ENCODE measurements around the gene USP5. TPM values are rescaled to one million over a fixed set of nuclear protein-coding genes. Genes with fewer than 3 reads are reported as not detected.
"Not testable (repeated sequence)": the region's sequence is repeated elsewhere in the genome, so short reads cannot be mapped to it uniquely, and the experiment has no call there.

The USP5 gene
- total and polyA plus RNA-seq, 2 of the 8 experiments (the other 6 are each of a cell fraction or from before 2014, with no cell fraction given): 66.5 to 148 TPM

- not testable (repeated sequence) for H4K8ac ChIP-seq (ENCODE audit: extremely low read depth, insufficient read depth, low read length); H3K4ac ChIP-seq (replicated peaks; ENCODE audit: insufficient read length, low read depth, low read length); H3K4me2 ChIP-seq (ENCODE audit: insufficient read depth in 1 of 2, low read depth in 2 of 2, low read length in 2 of 2); H2AFZ ChIP-seq (ENCODE audit: low read length); H2BK15ac ChIP-seq (ENCODE audit: low read length); H3K27me3 ChIP-seq (replicated peaks in 1 of 4; ENCODE audit: control insufficient read depth in 3 of 4, extremely low read depth in 1 of 4, insufficient read depth in 3 of 4, low read length in 3 of 4); H4K5ac ChIP-seq (ENCODE audit: insufficient read length, low read depth, low read length); FAIRE-seq; H3K18ac ChIP-seq (ENCODE audit: extremely low read depth, low read length); H3K79me2 ChIP-seq (ENCODE audit: control insufficient read depth in 1 of 2, insufficient read depth in 2 of 2, low read length in 2 of 2); H2BK12ac ChIP-seq (ENCODE audit: low read depth, low read length); H2BK20ac ChIP-seq (ENCODE audit: low read length); H3K14ac ChIP-seq (ENCODE audit: insufficient read length); H3K79me1 ChIP-seq (ENCODE audit: low read depth, low read length); H3K9me3 ChIP-seq (ENCODE audit: insufficient read depth in 2 of 2, low read depth in 1 of 2, low read length in 1 of 2); H4K91ac ChIP-seq (replicated peaks; ENCODE audit: insufficient read length, low read length); H3K23me2 ChIP-seq (ENCODE audit: low read depth, low read length); DNase-seq (ENCODE audit: low read depth in 1 of 2, low spot score in 2 of 2); H3K9ac ChIP-seq (replicated peaks in 1 of 4; ENCODE audit: extremely low read depth in 1 of 4, low read depth in 3 of 4, low read length in 3 of 4); H3K23ac ChIP-seq (ENCODE audit: insufficient read length); H2BK5ac ChIP-seq (ENCODE audit: low read depth, low read length); H3K56ac ChIP-seq (replicated peaks; ENCODE audit: insufficient read length, low read depth, low read length); H2BK120ac ChIP-seq (replicated peaks; ENCODE audit: low read depth, low read length); H3K4me3 ChIP-seq (ENCODE audit: extremely low read depth in 1 of 4, insufficient read depth in 2 of 4, low read depth in 3 of 4, low read length in 4 of 4); H4K20me1 ChIP-seq (replicated peaks in 1 of 2; ENCODE audit: control insufficient read depth in 1 of 2, insufficient read depth in 2 of 2, low read length in 2 of 2); H3K27ac ChIP-seq (ENCODE audit: low read depth, low read length); H2AK5ac ChIP-seq (ENCODE audit: low read depth, low read length)
- Histone ChIP-seq H3K36me3 (ENCODE audit: control insufficient read depth in 2 of 4, insufficient read depth in 4 of 4, low read length in 3 of 4) (peaks cover 0 to 15% (median 1%) of the 10 kb centered on the region in 4 experiments; a peak in 4 of 8 replicates), H3K4me1 (replicated peaks in 1 of 4; ENCODE audit: control insufficient read depth in 3 of 4, insufficient read depth in 4 of 4, low read length in 3 of 4) (peaks cover 2 to 13% (median 8%) of the 10 kb centered on the region in 4 experiments; a peak in 6 of 7 replicates)
- ChIA-PET POLR2A (ENCODE audit: partially characterized antibody) (interaction anchor here (1.9 to 7.8 kb wide), 3 partner anchors 8 to 22 kb away, joined by 10 to 86 read pairs (median 26); partner anchors contain the start of genes SPSB2 and TPI1), CTCF (ENCODE audit: partially characterized antibody) (interaction anchor here (1.4 kb wide), 1 partner anchor 15 kb away, joined by 5 read pairs; no protein-coding TSS in a partner anchor)
- 86% methylated on average over 7 of the region's 7 CpGs; no CpG with 5 or more reads in 1 of the 2 experiments for WGBS, 2 experiments (ENCODE audit: extremely low coverage in 1 of 2, insufficient coverage in 1 of 2, insufficient read length in 1 of 2, insufficient replicate concordance in 2 of 2, low coverage in 1 of 2, low lambda C conversion rate in 2 of 2, missing lambda C conversion rate in 1 of 2)
These were observed 36.8 kb downstream of the USP5 start for GRCh38 chr12:6888794-6889193.

Data from H1 (cell line).